ENCODE measurements around the gene KRT5. TPM values are rescaled to one million over a fixed set of nuclear protein-coding genes. Genes with fewer than 3 reads are reported as not detected.

The KRT5 gene
- total RNA-seq, 2 experiments from 2014 or later = 0.91 TPM; not detected in 1

DNA sequence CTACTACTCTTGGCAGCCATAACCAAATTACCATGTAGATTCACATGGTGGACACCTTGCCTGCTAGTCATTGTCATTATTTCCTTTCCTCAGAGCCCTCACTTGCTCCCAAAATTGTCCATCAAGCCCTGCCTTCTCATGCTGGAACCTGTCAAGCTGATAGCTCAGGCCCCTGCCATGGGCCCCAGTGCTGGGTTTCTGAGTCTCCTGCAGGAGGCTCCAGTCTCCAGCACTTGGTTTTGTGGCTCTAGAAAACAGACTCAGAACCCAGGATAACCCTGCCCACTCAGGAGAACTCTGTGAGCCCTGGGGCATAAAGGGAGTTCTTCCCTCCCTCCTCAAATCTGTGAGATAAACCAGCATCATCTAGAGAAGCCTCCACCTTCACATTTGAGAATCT is 22.0 kb upstream of the KRT5 start:
- H4K20me1 ChIP-seq (ENCODE audit: insufficient read depth, low read length) = no peaks in the 10 kb centered on the region
- no peak overlapping the region for H3K4me2 ChIP-seq (ENCODE audit: low read length)
- no peak overlapping the region for H2AFZ ChIP-seq (ENCODE audit: low read length)
- DNase-seq (ENCODE audit: low spot score) = no peak
- H3K36me3 ChIP-seq (ENCODE audit: insufficient read depth, low read length) = no peaks in the 10 kb centered on the region
- ChIA-PET CTCF (ENCODE audit: unreplicated experiment) (no interaction called here), POLR2A (no interaction called here)
- H3K27ac ChIP-seq (ENCODE audit: low read depth, low read length, poor library complexity, severe bottlenecking) = no peak overlapping the region
- no peaks in the 10 kb centered on the region for H3K4me1 ChIP-seq (ENCODE audit: insufficient read depth, low read length, poor library complexity, severe bottlenecking)
- no peaks in the 10 kb centered on the region for H3K9me3 ChIP-seq (ENCODE audit: low read length)
- no peak overlapping the region for H3K4me3 ChIP-seq (ENCODE audit: low read depth, low read length, poor library complexity, severe bottlenecking)
- no peaks in the 10 kb centered on the region for H3K79me2 ChIP-seq (ENCODE audit: insufficient read depth, low read depth, low read length)
- H3K9me2 ChIP-seq (ENCODE audit: insufficient read depth, low read length) = no peaks in the 10 kb centered on the region
- no TSS peak for BruUV-seq (replicated peaks)
- no peak for TF ChIP-seq EZH2phosphoT487 (IDR thresholded peaks at IDR 0.05; ENCODE audit: borderline replicate concordance, low read depth, low read length)
- intact Hi-C loops (cut with micrococcal nuclease; ENCODE audit: unreplicated experiment) = no loop called here

DNA sequence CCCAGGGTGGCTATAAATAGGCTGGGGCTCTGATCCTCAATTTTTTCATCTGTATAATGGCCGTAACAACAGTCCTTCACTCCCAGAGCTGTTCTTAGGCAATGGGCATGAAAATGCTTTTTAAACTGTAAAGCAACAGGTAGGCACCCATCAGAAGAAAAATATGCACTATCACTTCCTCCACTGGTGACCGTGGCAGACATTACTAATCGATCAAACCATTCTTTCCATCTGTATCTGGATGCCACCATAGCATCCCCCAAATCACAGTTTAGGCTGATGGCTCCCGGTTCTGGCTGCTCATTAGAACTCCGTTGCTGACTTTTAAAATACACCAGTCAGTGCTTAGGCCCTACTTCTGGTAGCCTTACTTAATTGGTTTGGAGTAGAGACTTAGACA is 21.5 kb upstream of the KRT5 start:
- H3K36me3 ChIP-seq (ENCODE audit: insufficient read depth, low read length) = no peaks in the 10 kb centered on the region
- no peaks in the 10 kb centered on the region for H3K4me1 ChIP-seq (ENCODE audit: insufficient read depth, low read length, poor library complexity, severe bottlenecking)
- no peak for TF ChIP-seq EZH2phosphoT487 (IDR thresholded peaks at IDR 0.05; ENCODE audit: borderline replicate concordance, low read depth, low read length)
- TF ChIP-seq, protein P1, sequence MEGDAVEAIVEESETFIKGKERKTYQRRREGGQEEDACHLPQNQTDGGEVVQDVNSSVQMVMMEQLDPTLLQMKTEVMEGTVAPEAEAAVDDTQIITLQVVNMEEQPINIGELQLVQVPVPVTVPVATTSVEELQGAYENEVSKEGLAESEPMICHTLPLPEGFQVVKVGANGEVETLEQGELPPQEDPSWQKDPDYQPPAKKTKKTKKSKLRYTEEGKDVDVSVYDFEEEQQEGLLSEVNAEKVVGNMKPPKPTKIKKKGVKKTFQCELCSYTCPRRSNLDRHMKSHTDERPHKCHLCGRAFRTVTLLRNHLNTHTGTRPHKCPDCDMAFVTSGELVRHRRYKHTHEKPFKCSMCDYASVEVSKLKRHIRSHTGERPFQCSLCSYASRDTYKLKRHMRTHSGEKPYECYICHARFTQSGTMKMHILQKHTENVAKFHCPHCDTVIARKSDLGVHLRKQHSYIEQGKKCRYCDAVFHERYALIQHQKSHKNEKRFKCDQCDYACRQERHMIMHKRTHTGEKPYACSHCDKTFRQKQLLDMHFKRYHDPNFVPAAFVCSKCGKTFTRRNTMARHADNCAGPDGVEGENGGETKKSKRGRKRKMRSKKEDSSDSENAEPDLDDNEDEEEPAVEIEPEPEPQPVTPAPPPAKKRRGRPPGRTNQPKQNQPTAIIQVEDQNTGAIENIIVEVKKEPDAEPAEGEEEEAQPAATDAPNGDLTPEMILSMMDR (conservative IDR thresholded peaks at IDR 0.05; ENCODE audit: low read length) = no peak
- ChIA-PET CTCF (ENCODE audit: unreplicated experiment) (no interaction called here), POLR2A (no interaction called here)
- intact Hi-C loops (cut with micrococcal nuclease; ENCODE audit: unreplicated experiment) = no loop called here
- no peak overlapping the region for H3K4me3 ChIP-seq (ENCODE audit: low read depth, low read length, poor library complexity, severe bottlenecking)
- H3K9me2 ChIP-seq (ENCODE audit: insufficient read depth, low read length) = no peaks in the 10 kb centered on the region
- no peaks in the 10 kb centered on the region for H4K20me1 ChIP-seq (ENCODE audit: insufficient read depth, low read length)
- no peaks in the 10 kb centered on the region for H3K9me3 ChIP-seq (ENCODE audit: low read length)
- H3K79me2 ChIP-seq (ENCODE audit: insufficient read depth, low read depth, low read length) = no peaks in the 10 kb centered on the region
- H3K4me2 ChIP-seq (ENCODE audit: low read length) = no peak overlapping the region
- BruUV-seq (replicated peaks) = no TSS peak
- no peak for DNase-seq (ENCODE audit: low spot score)
- no peak overlapping the region for H3K27ac ChIP-seq (ENCODE audit: low read depth, low read length, poor library complexity, severe bottlenecking)
- H2AFZ ChIP-seq (ENCODE audit: low read length) = no peak overlapping the region

DNA sequence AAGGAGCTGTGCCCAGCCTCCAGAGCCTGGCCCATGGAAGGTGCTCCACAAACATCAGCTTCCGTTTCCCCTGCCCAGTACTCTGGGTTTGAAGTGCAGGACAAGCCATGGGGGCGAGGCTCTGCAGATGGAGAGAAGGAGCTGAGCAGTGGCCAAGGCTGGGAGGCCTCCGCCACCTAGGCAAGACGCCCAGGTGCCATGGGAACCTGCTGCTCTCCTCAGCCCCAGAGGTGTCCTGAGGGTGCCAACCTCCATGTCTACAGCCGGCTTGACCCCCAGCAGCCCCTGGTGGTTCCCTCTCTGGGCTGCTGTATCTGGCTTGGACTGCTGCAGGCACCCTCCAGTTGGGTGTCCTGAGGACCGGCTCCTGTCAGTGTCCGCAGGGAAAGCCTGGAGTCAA is 20.3 kb upstream of the KRT5 start:
- Histone ChIP-seq H3K9me3 (ENCODE audit: low read length) (no peaks in the 10 kb centered on the region), H3K36me3 (ENCODE audit: insufficient read depth, low read length) (no peaks in the 10 kb centered on the region), H3K4me2 (ENCODE audit: low read length) (no peak overlapping the region), H4K20me1 (ENCODE audit: insufficient read depth, low read length) (no peaks in the 10 kb centered on the region), H2AFZ (ENCODE audit: low read length) (no peak overlapping the region), H3K27ac (ENCODE audit: low read depth, low read length, poor library complexity, severe bottlenecking) (no peak overlapping the region), H3K9me2 (ENCODE audit: insufficient read depth, low read length) (no peaks in the 10 kb centered on the region), H3K79me2 (ENCODE audit: insufficient read depth, low read depth, low read length) (no peaks in the 10 kb centered on the region), H3K4me3 (ENCODE audit: low read depth, low read length, poor library complexity, severe bottlenecking) (no peak overlapping the region), H3K4me1 (ENCODE audit: insufficient read depth, low read length, poor library complexity, severe bottlenecking) (no peaks in the 10 kb centered on the region)
- CTCF ChIA-PET (ENCODE audit: unreplicated experiment) = no interaction called here
- TF ChIP-seq EZH2phosphoT487 (IDR thresholded peaks at IDR 0.05; ENCODE audit: borderline replicate concordance, low read depth, low read length) = no peak
- TF ChIP-seq, protein P1 (conservative IDR thresholded peaks at IDR 0.05; ENCODE audit: low read length) = no peak
- POLR2A ChIA-PET = no interaction called here
- no peak for DNase-seq (ENCODE audit: low spot score)
- intact Hi-C loops (cut with micrococcal nuclease; ENCODE audit: unreplicated experiment) = no loop called here
- no TSS peak for BruUV-seq (replicated peaks)
